Kidney (tissue), 14 donors: ENCODE measurements around the gene NLRP1. TPM values are rescaled to one million over a fixed set of nuclear protein-coding genes. Genes with fewer than 3 reads are reported as not detected.
A peak's percentile ranks its signal among the peaks of the same experiment; 100 is the strongest.
"Not testable (repeated sequence)": the region's sequence is repeated elsewhere in the genome, so short reads cannot be mapped to it uniquely, and the experiment has no call there.

Source experiments
- DNase-seq, 5 donors: peaks; one replicate each; pipeline ENCODE4 v3.0.0-alpha.2; 2013 to 2020
- FAIRE-seq: peaks from 2 replicates; lab custom pipeline; 2012; peaks lifted over from hg19 to GRCh38; lab: Jason Lieb, UNC
- H3K27ac ChIP-seq, 2 donors: one replicate each; pipeline ENCODE4 v1.7.0; 2013; ENCODE audit warnings: low read depth in 2 of 2, low read length in 2 of 2, inconsistent platforms in 1 of 2
- H3K27me3 ChIP-seq: one replicate; pipeline ENCODE4 v1.7.1; 2013; ENCODE audit warnings: low read length, inconsistent platforms; ENCODE audit not compliant: control insufficient read depth, insufficient read depth
- H3K36me3 ChIP-seq, 3 donors: one replicate each; pipeline versions ENCODE4 v1.7.0 to v1.7.1; 2013; ENCODE audit warnings: low read length in 3 of 3, control low read depth in 1 of 3, inconsistent platforms in 1 of 3; ENCODE audit not compliant: insufficient read depth in 3 of 3, control insufficient read depth in 2 of 3
- H3K4me1 ChIP-seq, 3 donors: one replicate each; pipeline versions ENCODE4 v1.7.0 to v1.7.1; 2013; ENCODE audit warnings: low read length in 3 of 3, inconsistent platforms in 1 of 3, low read depth in 1 of 3; ENCODE audit not compliant: control insufficient read depth in 2 of 3, insufficient read depth in 2 of 3
- H3K4me3 ChIP-seq, 3 donors: one replicate each; pipeline versions ENCODE4 v1.7.0 to v1.8.1; 2013; ENCODE audit warnings: low read length in 3 of 3, control low read depth in 1 of 3, inconsistent platforms in 1 of 3
- H3K9ac ChIP-seq, 3 donors: one replicate each; pipeline versions ENCODE4 v1.7.0 to v1.7.1; 2013; ENCODE audit warnings: low read length in 3 of 3, control low read depth in 1 of 3, inconsistent platforms in 1 of 3
- H3K9me3 ChIP-seq, 3 donors: one replicate each; pipeline versions ENCODE4 v1.7.0 to v1.7.1; 2013; ENCODE audit warnings: low read length in 3 of 3, control low read depth in 1 of 3, inconsistent platforms in 1 of 3; ENCODE audit not compliant: control insufficient read depth in 2 of 3, insufficient read depth in 1 of 3
- CTCF ChIP-seq: IDR thresholded peaks from 3 replicates; pipeline ENCODE4 v1.5.1; 2012; ENCODE audit warnings: mild to moderate bottlenecking, moderate library complexity, borderline replicate concordance; ENCODE audit not compliant: insufficient read depth; ENCODE audit errors: extremely low read depth
- intact Hi-C: fragments of 100-400 bp; cut with DNase I; formaldehyde crosslinking; loops from one replicate; pipeline ENCODE4 v1.11.1; 2022
- polyA plus RNA-seq: library from polyadenylated mRNA; stranded (reverse); fragments of 350-450 nt; fragmentation: Illumina TruSeq; extraction: RNeasy Lipid Tissue Mini Kit (QIAGEN cat#74804); gene quantifications from one replicate; pipeline ENCODE4 v1.2.3, GENCODE V29; 2014; ENCODE audit warnings: low read depth, low replicate concordance; ENCODE audit not compliant: insufficient read depth
- total RNA-seq: library from RNA; stranded (reverse); fragmentation: NEBNext Ultra II Directional; extraction: Animal tissue kit (Norgen Biotek cat#: 25700); gene quantifications from one replicate; pipeline ENCODE4 v1.2.1, GENCODE V29; 2021
- donor health status: control.
- donor health status: control.
- donor health status: control.
- donor health status: control.
- donor health status: control.
- donor health status: DM: yes; HTN: yes; CAD: no.
- donor health status: Normal renal cell carcinoma (clear cell type).

NLRP1 gene
- total and polyA plus RNA-seq, 2 donors from 2014 or later, result 11.4 to 19.6 TPM

DNA sequence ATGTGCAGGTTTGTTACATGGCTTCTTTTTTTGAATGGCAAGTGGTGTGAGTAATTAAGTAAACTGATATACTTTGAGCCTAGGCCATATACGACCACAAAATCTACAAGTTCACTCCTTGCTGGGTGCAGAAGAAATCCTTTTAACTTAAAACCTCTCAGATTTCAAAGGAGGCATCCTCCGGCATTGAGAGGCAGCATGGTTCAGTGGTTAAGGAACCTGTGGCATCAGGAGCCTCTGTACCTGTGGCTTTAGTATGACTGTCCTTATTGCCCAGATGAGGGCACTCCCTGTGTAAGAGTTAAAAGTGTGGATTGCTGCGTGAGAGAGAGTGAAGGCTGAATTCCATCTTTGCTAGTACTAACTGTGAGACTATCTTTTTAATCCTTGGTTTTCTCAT lies 3.3 kb downstream of the NLRP1 start:
- FAIRE-seq, result no peak
- no peak overlapping the region for H3K9ac ChIP-seq
- no peak overlapping the region for H3K4me3 ChIP-seq
- DNase-seq, result peak in 2 of 5 donors; percentile 56 to 59
- H3K36me3 ChIP-seq, result peaks cover 0 to 2% (median 0%) of the 10 kb centered on the region in 3 donors
- H3K27ac ChIP-seq, result no peak overlapping the region
- H3K27me3 ChIP-seq, result no peaks in the 10 kb centered on the region
- TF ChIP-seq CTCF, result no peak
- H3K9me3 ChIP-seq, result no peaks in the 10 kb centered on the region
- intact Hi-C loops, result no loop called here
- peaks cover 0 to 10% (median 4%) of the 10 kb centered on the region in 3 donors for H3K4me1 ChIP-seq

- H3K9ac ChIP-seq, result no peak overlapping the region
Measured at GRCh38 chr17:5580367-5580766, 3.9 kb downstream of the NLRP1 start.

GRCh38 chr17:5578768-5579167 lies 5.5 kb downstream of the NLRP1 start:
- FAIRE-seq, H3K9ac ChIP-seq, DNase-seq, H3K36me3 ChIP-seq, H3K9me3 ChIP-seq, intact Hi-C loops, H3K4me1 ChIP-seq, H3K27ac ChIP-seq, H3K4me3 ChIP-seq, H3K27me3 ChIP-seq: not testable (repeated sequence)

More at GRCh38 chr17:5580367-5580766, 3.9 kb downstream of the NLRP1 start:
- Histone ChIP-seq H3K4me1 (peaks cover 0 to 10% (median 4%) of the 10 kb centered on the region in 3 donors), H3K27ac (no peak overlapping the region), H3K36me3 (peaks cover 0 to 2% (median 0%) of the 10 kb centered on the region in 3 donors), H3K4me3 (no peak overlapping the region), H3K9me3 (no peaks in the 10 kb centered on the region), H3K27me3 (no peaks in the 10 kb centered on the region)
- intact Hi-C loops, result no loop called here
- TF ChIP-seq CTCF, result no peak
- no peak for DNase-seq
- no peak for FAIRE-seq

GRCh38 chr17:5573017-5573416 lies 11.3 kb downstream of the NLRP1 start:
- H3K9me3 ChIP-seq, H3K9ac ChIP-seq, H3K36me3 ChIP-seq, FAIRE-seq, DNase-seq, intact Hi-C loops, H3K4me3 ChIP-seq, H3K27me3 ChIP-seq, H3K4me1 ChIP-seq, H3K27ac ChIP-seq: not testable (repeated sequence)
